HFF-Myc (cell line): ENCODE results near the gene EID3.

Experiments used
- DNase-seq: peaks from one replicate; pipeline ENCODE4 v3.0.0-alpha.2; 2011; ENCODE audit warnings: low read depth; ENCODE audit errors: extremely low read depth
- H3K4me3 ChIP-seq: replicated peaks from 2 replicates; pipeline ENCODE4 v1.5.1; 2011; ENCODE audit warnings: low read depth, mild to moderate bottlenecking, control low read depth, low read length
- TF ChIP-seq, protein P1 (sequence below): IDR thresholded peaks from 2 replicates; pipeline ENCODE4 v1.5.1; 2012; ENCODE audit warnings: mild to moderate bottlenecking, low read depth, low read length, control low read depth; ENCODE audit errors: missing control alignments

EID3 gene

DNA sequence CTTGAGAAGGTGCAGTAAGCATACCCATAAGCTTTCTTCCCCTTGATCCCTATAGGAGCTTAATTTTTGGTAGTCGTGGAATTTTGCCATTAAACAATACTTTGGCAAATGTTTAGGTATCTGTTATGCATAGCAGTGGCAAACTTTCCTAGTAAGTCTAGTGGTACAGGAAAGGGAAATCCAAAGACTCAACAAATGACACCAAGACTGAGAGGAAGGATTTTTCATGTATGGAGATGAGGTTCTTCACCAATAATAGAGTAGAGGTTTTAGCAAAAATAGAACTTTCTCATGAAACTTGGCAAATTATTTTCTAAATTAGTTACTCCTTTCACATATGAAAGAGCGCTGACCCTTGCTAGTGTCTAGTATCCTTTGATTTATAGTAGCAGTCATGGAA is 2.8 kb downstream of the EID3 start:
- DNase-seq: no peak
- TF ChIP-seq, protein P1, sequence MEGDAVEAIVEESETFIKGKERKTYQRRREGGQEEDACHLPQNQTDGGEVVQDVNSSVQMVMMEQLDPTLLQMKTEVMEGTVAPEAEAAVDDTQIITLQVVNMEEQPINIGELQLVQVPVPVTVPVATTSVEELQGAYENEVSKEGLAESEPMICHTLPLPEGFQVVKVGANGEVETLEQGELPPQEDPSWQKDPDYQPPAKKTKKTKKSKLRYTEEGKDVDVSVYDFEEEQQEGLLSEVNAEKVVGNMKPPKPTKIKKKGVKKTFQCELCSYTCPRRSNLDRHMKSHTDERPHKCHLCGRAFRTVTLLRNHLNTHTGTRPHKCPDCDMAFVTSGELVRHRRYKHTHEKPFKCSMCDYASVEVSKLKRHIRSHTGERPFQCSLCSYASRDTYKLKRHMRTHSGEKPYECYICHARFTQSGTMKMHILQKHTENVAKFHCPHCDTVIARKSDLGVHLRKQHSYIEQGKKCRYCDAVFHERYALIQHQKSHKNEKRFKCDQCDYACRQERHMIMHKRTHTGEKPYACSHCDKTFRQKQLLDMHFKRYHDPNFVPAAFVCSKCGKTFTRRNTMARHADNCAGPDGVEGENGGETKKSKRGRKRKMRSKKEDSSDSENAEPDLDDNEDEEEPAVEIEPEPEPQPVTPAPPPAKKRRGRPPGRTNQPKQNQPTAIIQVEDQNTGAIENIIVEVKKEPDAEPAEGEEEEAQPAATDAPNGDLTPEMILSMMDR: no peak
- no peak overlapping the region for H3K4me3 ChIP-seq

DNA sequence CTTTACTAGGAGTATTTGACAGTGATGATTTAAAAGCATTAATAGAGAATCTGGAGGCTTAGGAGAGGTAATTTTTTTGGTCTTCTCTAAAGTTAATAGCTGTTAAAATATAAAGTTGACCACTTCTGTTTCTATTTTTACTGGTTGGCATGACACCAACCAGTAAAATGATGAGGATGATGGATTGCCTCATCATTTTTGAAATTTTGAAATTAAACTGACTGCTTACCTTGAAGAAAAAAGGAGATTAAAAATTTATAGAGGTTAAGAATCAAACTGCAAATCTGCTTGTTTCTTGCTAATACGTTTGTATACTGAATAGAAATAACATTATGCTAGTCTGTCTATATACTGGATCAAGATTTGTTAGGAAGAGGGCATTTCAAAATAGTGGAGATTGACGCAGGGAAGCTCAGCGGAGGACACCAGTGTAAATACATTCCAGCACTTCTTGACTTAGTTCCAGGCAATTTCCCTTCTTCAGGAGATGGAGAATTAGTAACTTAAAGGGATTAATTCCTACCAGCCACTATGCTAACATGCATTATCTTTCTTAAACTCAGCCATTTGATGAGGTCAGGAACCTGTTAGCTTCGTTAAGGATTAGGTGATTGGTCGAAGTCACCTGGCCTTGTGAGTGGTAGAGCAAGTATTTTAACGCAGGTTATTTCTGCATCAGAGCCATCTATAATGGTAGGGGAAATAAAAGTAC is 3.6 kb downstream of the EID3 start:
- TF ChIP-seq, protein P1: no peak
- H3K4me3 ChIP-seq: no peak overlapping the region
- no peak for DNase-seq

DNA sequence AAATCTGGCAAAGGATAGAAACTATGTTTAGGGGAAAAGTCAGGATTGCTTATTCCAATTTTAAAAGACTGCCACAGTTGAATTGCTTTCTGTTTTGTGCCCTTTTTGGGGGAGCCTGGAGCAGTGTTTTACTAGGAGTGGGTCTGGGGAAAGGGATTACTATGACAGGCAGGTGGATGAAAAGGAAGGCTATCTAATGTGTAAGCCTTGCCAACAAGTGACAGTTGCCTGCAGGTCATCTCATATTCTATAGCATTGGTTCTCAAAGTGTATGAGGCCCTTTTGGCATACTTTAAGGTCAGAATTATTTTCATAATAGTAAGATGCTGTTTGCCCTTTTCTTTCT is 4.1 kb downstream of the EID3 start:
- TF ChIP-seq, protein P1: no peak
- no peak overlapping the region for H3K4me3 ChIP-seq
- no peak for DNase-seq

DNA sequence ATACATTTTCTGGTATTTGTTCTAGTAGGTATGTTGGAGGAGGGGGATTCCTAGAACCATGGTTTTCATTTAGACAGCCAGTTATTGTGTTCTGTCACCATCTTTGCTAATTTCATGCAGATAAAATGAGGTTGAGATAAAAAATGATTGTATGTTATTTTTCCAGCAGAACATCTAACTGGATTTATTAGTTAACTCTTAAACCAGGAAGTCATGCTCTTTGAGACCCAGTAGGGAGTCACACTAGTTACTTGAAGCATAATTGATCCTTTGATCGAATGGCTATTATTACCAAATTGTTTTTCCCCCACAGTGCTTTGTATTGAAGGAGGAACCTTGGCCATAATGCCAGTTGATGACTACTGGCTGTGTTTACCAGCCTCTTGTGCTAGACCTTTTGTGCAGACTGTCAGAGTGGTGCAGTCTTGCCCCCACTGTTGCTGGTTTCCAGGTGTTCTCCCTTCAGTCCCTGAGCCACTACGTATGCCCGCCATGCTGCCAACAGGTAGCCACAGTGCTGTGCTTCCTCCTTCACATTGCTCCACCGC is 6.0 kb downstream of the EID3 start:
- TF ChIP-seq, protein P1: no peak
- no peak for DNase-seq
- H3K4me3 ChIP-seq: no peak overlapping the region

DNA sequence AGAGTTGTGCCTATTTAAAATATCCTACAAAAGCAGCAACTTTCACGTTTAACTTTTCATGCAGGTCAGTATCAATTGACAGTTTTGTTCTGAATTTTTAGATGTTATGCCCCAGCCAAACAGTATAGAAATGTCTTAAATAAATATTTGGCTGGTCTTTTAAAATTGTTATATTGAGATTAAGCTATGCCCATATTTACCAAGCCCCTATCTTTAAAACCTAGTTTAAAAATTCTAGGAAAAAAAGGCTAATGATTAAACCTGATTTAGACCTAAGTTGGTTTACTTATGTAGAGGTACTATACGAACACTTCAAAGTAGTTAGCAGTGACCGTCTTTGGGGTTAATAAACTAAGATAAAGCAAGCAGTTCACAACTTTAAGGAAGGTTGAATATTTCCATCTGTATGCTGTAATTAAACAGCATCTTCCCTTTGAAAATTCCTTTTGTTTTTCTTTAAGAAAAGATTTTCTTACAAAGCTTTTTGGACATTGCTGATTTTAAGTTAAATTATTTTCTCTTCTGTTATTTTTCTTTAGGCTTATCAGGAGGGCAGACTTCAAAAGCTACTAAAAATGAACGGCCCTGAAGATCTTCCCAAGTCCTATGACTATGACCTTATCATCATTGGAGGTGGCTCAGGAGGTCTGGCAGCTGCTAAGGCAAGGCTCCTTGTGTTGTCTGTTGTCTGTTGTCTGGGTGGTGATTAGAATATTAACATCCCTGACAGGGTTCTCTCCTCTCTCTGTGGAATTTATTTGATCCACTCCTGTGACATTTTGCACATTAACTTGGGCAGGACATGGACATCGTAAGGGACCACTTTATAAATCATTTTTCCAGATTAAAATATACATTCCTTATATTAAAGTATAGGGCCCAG is 7.5 kb downstream of the EID3 start:
- TF ChIP-seq, protein P1: no peak
- H3K4me3 ChIP-seq: no peak overlapping the region
- DNase-seq: no peak

DNA sequence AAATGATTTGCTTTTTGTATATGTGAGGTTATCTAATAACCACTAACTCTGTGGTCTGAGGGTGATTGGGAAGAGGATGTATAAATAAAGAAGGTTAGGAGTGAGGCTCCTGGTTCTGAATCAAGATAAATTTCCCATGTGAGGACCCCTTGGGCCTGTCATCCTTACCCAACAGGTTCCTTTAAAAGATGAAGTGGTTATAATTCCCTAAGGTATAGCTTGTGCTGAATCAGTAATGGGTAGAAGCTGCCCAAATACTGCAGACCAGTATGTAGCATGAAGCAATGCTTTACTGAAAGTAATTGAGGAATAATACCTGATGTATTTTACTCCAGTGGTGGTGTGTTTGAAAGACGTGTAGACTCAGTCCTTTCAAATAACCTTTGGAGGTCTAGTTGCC is 8.7 kb downstream of the EID3 start:
- no peak for DNase-seq
- TF ChIP-seq, protein P1: no peak

More for the DNA sequence above, 8.7 kb downstream of the EID3 start:
- no peak overlapping the region for H3K4me3 ChIP-seq
